HCEC 1CT (cell line): ENCODE data around the gene EPHB2.
"Not testable (repeated sequence)": the region's sequence is repeated elsewhere in the genome, so short reads cannot be mapped to it uniquely, and the experiment has no call there.

Experiments used
- DNase-seq: peaks from one replicate; pipeline ENCODE4 v3.0.0-alpha.2; 2017

Gene EPHB2

DNA sequence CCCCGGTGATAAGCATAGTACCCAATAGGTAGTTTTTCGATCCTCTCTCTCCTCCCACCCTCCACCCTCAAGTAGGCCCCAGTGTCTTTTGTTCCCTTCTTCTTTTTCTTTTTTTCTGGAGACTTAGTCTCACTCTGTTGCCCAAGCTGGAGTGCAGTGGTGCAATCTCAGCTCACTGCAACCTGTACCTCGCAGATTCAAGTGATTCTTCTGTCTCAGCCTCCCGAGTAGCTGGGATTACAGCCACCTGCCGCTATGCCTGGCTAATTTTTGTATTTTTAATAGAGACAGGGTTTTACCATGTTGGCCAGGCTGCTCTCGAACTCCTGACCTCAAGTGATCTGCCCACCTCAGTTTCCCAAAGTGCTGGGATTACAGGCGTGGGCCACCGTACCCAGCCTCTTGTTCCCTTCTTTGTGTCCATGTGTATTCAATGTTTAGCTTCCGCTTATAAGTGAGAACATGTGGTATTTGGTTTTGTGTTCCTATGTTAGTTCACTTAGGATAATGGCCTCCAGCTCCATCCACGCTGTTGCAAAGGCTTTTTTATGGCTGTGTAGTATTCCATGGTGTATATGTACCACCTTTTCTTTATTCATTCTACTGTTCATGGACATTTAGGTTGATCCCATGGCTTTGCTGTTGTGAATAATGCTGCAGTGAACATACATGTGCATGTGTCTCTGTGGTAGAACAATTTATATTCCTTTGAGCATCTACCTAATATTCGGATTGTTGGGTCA lies 133.0 kb downstream of the EPHB2 start:
- DNase-seq = not testable (repeated sequence)

DNA sequence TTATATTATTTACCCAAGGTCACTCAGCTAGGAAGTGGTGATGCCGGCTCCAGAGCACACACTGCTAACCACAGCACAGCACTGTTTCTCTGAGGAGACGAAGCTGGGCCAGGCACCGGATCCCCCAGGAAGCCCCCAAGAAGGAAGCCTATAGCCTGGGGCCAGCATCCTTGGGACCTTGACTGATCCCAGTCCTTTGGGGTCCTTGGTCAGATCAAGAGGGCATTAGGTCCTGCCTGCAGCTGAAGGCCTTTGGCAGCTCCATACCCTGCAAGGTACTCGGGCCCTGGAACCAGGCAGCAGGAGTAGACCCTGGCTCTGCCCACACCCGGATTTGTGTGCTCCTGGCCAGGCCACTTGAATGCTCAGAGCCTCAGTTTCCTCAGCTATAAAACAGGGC lies 134.0 kb downstream of the EPHB2 start:
- DNase-seq = no peak

GRCh38 chr1:22845398-22845935 lies 134.8 kb downstream of the EPHB2 start:
- no peak for DNase-seq

DNA sequence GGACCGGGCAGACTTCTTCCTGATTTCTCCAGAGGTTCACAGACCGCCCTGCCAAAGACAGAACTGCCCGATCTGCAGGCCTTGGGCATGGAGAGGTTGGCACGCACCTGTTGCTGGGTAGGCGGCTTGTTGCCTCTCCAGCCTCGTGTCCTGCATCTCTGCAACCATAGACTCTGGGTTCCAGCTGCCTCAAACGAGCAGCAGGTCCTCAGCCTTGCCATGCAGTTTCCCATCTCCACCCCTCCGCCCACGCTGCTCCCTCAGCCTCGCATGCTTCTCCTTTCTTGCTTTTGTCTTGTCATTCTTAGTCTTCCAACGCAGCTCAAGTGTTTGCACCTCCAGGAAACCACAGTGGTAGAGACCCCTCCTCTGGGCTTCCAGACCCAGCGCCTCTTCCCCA lies 135.8 kb downstream of the EPHB2 start:
- no peak for DNase-seq

DNA sequence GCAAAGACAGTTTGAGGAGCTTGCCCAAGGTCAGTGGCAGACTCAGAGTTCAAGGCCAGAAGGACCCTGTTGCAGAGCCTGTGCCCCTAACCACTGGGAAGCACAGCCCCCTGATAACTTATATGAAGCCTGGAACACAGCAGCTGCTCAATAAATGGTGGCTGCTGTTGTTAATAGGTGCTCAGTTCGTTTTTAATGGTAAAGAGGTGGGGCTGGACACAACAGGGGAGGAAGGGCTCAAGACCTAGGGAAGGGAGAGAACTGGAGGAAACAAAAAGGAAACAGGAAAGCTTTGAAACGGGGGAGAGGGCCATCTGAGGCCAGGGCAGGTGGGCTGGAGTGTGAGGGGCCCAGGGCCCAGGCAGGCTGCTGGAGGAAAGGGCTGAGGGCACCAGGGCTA lies 136.6 kb downstream of the EPHB2 start:
- no peak for DNase-seq

DNA sequence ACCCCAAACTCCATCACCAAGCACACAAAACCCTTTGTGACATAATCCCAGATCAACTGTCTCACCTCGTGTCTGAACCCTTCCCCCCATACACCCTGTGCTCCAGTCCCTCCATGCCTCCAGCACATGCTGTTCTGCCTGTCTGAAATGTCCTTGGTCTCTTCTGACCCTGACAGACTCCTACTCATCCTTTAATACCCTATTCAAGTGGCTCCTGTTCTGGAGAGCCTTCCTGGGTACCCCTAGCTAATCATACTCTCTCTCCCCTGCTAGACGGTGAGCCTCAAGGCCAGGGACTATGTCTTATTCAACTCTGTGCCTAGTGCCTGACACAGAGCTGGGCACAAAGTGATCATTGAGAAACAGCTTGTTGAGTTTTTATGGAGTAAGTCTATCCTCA lies 137.1 kb downstream of the EPHB2 start:
- DNase-seq = no peak

DNA sequence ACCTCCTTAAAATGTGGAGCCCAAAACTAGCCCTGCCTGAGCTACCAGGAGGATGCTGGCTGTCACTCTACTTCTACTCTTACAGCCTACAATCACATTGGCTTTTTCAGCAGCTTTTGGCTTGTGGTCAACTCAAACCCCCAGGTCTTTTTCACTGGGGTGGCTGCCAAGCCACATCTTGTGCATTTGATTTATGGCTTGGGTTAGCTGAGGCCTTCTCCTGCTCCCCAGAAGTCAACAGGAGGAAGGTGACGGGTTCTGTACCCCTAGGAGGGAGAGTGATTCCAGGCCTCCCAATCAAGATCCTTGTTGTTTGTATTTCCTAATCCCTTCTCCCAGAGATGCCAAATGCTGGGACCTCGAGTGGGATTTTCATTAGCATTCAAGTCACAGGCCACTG lies 137.8 kb downstream of the EPHB2 start:
- DNase-seq = no peak

- no peak for DNase-seq
Measured at GRCh38 chr1:22849770-22850169, 139.1 kb downstream of the EPHB2 start.

GRCh38 chr1:22850281-22850680 lies 139.6 kb downstream of the EPHB2 start:
- no peak for DNase-seq

DNA sequence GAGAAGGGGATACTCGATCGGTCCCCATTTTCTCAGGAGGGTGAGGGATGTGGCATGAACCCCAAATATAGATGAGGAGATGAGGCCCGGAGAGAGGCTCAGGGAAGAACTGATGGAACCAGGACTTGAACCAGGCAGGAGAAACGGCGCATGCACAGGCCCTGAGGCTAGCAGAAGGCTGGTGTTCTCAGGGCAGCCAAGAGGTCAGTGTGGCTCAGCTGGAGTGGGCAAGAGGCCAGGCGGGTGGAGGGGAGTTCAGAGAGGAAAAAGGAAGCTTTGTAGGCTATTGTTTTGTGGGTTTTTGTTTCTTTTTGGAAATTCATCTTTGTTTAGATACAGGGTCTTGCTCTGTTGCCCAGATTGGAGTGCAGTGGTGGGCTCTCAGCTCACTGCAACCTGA lies 140.0 kb downstream of the EPHB2 start:
- DNase-seq = no peak

DNA sequence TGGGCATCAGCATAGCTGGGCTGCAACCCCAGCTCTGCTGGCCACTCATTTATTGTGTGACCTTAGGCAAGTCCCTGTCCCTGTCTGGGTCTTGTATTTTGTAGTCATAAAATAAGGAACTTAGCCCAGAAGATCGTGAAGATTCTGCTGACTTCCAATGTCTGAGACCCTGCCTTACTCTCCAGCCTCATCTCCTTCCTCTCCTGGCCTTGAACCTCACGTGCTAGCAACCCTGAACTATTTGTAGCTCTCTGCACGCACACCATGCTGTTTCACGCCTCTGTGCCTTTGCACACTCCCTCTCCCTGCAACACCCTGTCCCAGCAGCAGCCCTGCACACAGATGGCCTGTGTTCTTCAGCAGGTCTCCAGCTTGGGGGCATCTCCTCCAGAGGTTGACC lies 140.9 kb downstream of the EPHB2 start:
- DNase-seq = no peak

- no peak for DNase-seq
Measured at GRCh38 chr1:22852144-22852655, 141.6 kb downstream of the EPHB2 start.

DNA sequence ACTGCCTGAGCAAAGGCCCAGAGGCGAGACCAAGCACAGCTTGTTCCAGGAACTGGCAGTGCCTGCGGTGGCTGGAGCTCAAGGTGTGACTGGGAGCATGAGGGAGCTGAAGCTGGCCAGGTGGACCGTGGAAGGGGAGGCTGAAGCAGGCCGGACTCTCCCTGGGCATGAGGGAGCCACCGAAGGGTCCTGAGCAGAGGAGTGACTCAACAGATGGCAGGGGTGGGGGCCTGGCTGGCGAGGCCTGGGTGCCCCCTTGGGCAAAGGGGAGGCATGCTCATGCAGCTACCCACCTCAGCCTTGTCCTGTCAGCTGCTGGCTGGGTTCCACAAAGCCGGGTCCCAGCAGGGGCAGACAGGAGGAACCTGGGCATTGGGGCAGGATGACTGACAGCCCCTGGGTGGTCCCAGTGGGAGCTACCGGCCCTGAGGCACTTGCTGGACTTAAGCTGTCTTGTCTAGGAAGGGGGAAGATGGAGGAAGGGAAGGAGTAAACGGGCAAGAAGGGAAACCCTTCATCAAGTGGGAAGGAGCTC lies 143.1 kb downstream of the EPHB2 start:
- no peak for DNase-seq

GRCh38 chr1:22854688-22855565 lies 144.3 kb downstream of the EPHB2 start:
- DNase-seq = no peak

DNA sequence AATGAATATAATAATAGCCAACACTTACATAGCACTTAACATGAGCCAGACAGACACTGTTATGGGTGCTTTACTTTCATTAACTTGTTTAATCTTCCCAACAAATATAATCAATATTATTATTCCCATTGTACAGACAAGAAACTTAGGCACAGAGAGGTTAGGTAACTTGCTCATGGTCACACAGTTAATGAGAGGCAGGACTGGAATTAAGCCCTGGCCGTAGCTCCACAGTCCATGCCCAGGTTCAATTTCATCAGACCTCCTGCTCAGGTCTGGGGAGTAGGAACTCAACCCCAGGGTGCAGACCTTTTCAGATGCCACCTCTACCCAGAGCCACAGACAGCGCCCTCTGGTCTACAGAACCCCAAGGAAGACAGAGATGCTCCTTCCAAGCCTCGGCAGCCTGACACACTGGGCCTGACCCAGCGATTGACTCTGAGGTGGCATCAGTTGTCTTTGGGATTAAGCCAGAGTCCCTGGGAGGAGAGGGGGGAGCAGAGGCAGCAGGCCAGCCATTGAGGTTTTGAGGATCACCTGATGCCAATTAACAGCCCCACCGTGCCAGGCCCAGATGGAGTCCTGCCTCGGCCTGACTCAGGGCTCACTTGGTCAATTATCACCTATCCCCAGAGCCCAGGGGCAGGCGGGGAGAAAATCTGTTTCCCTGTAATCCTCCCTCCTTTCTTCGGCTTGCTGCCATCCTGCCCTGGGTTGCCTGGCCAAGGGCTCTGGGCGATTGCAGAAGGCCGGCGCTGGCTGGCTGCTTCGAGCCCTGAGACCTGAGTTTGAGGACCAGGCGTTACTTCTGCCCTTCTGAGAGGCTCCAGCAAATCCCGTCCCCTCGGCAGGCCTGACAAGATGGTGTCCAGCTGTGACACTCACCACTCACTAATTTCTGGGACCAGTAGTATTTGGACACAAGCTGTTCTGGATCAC lies 145.3 kb downstream of the EPHB2 start:
- DNase-seq = no peak

DNA sequence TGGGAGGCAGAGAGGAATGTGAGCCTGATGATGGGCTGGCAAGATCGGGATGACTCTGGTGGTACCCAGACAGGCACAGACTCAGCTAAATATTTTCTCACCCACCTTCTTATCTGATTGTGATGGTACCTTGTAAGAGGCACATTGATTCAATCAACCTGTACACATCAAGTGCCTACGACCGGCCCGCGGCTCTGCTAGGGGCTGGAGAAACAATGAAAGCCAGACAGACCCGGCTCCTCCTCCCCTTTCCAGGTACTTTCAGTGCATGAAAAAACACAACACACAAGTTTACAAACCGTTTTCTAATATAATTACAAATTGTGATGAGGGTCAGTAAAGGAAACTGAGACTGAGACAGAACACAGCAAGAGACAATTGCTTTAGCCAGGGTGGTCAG lies 147.0 kb downstream of the EPHB2 start:
- DNase-seq = no peak

DNA sequence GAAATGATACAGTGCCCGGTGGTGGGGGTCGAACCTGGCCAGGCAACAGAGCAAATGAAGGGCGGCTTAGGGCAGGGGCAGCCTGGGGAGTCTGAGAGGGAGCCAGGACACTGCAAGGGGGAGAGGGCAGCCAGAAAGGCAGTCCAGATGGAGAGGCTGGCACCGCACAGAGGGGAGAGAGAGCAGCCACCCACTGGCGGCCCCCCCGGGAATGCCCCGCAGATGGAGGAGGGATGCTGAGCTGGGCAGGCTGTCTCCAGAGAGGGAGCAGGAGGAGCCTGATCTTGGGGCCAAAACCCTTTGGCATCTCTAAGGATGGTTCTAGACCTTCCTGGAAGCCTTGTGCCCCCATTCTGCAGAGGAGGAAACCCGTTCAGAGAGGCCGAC lies 149.8 kb downstream of the EPHB2 start:
- DNase-seq = no peak

- DNase-seq = no peak
Measured at GRCh38 chr1:22860883-22861385, 150.3 kb downstream of the EPHB2 start.

- peak; percentile 31 for DNase-seq
Measured at GRCh38 chr1:22861764-22862440, 151.3 kb downstream of the EPHB2 start.

DNA sequence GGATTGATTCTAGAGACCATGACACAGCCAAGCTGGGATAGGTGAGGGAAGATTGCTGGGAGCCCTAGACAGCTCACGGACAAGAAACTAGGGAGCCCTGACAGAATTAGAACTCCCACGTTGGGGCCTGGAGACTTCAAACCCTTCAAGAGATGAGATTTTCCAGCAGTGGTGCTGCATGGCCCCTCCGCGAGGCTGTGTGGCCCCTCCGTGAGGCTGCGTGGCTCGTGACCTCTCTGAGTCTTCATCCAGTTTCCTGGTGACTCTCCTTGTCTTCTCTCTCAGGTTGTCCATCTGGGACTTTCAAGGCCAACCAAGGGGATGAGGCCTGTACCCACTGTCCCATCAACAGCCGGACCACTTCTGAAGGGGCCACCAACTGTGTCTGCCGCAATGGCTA lies 152.1 kb downstream of the EPHB2 start:
- DNase-seq = no peak

DNA sequence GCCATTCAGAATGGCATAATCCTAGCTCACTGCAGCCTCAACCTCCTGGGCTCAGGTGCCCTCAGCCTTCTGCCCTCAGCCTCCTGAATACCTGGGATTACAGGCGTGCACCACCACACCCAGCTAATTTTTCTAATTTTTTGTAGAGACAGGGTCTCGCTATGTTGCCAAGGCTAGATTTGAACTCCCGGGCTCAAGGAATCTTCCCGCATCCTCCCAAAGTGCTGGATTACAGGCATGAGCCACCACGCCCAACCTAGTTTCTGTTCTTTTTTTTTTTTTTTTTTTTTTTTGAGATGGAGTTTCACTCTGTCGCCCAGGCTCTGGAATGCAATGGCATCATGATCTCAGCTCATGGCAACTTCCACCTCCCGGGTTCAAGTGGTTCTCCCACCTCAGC lies 153.1 kb downstream of the EPHB2 start:
- no peak for DNase-seq

- no peak for DNase-seq
Measured at GRCh38 chr1:22864886-22865285, 154.2 kb downstream of the EPHB2 start.
